Measurements from ENCODE around the gene HEATR3. TPM values are rescaled to one million over a fixed set of nuclear protein-coding genes. Genes with fewer than 3 reads are reported as not detected.
"Not testable (repeated sequence)": the region's sequence is repeated elsewhere in the genome, so short reads cannot be mapped to it uniquely, and the experiment has no call there.

Gene HEATR3
- total RNA-seq, 1 donor: 18.8 TPM

GRCh38 chr16:50120711-50121110 is 54.9 kb downstream of the HEATR3 start:
- TF ChIP-seq CTCF (IDR thresholded peaks at IDR 0.05; ENCODE audit: insufficient read depth, low read length): no peak
- DNase-seq (ENCODE audit: low read depth): no peak
- no peak overlapping the region for H3K4me3 ChIP-seq (ENCODE audit: low read depth, low read length)

GRCh38 chr16:50121278-50121677 is 55.5 kb downstream of the HEATR3 start:
- no peak for TF ChIP-seq CTCF (IDR thresholded peaks at IDR 0.05; ENCODE audit: insufficient read depth, low read length)
- no peak overlapping the region for H3K4me3 ChIP-seq (ENCODE audit: low read depth, low read length)
- DNase-seq (ENCODE audit: low read depth): no peak

DNA sequence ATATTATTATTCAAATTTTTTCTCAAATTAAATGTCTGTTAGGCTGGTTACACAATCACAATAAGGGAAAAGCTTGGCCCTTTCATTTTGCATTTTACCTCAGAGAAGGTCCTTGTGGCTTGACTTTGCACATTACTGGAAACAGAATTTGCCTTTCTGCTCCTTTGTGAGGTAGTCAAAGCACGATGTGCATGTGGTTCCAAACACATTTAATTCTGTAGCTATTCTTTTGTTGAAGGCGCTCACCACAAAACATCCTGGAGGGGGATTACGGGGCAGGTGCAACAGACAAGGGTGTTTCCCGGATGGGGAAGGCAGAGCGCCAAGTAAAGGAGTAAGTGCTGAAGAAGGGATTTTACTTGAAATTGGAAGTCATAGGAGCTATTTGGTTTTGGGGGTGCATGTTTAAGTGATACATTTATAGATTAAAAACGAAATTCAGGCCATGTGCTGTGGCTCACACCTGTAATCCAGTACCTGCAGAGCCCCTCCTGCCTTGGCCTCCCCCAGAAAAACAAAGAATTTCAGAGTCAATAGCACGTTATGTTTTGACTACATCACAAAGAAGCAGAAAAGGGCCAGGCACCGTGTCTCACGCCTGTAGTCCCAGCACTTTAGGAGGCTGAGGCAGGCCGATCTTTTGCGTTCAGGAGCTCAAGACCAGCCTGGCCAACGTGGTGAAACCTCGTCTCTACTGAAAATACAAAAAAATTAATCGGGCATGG is 56.1 kb downstream of the HEATR3 start:
- no peak overlapping the region for H3K4me3 ChIP-seq (ENCODE audit: low read depth, low read length)
- DNase-seq (ENCODE audit: low read depth): no peak
- no peak for TF ChIP-seq CTCF (IDR thresholded peaks at IDR 0.05; ENCODE audit: insufficient read depth, low read length)

- no peak for TF ChIP-seq CTCF (IDR thresholded peaks at IDR 0.05; ENCODE audit: insufficient read depth, low read length)
- no peak overlapping the region for H3K4me3 ChIP-seq (ENCODE audit: low read depth, low read length)
- no peak for DNase-seq (ENCODE audit: low read depth)
These were observed 57.6 kb downstream of the HEATR3 start for GRCh38 chr16:50123417-50123816.

DNA sequence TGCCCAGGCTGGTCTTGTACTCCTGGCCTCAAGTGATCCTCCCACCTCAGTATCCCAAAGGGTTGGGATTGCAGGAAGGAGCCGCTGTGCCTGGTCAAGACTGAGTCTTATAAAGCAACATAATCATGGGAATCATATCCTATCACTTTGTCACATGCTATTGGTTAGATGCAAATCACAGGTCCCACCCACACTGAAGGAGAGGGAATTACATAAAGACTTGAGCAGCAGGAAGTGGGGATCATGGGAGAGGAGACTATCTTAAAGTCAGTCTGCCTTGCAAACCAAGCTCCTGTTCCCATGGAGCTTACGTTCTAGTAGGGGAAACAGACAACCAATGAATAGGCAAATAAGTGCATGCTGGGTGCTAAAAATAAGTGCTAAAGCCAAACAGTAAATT is 59.0 kb downstream of the HEATR3 start:
- H3K4me3 ChIP-seq (ENCODE audit: low read depth, low read length): no peak overlapping the region
- no peak for TF ChIP-seq CTCF (IDR thresholded peaks at IDR 0.05; ENCODE audit: insufficient read depth, low read length)
- DNase-seq (ENCODE audit: low read depth): no peak

GRCh38 chr16:50126183-50126582 is 60.4 kb downstream of the HEATR3 start:
- no peak for TF ChIP-seq CTCF (IDR thresholded peaks at IDR 0.05; ENCODE audit: insufficient read depth, low read length)
- DNase-seq (ENCODE audit: low read depth): no peak
- no peak overlapping the region for H3K4me3 ChIP-seq (ENCODE audit: low read depth, low read length)

GRCh38 chr16:50132571-50132970 is 66.8 kb downstream of the HEATR3 start:
- not testable (repeated sequence) for DNase-seq (ENCODE audit: low read depth); H3K4me3 ChIP-seq (ENCODE audit: low read depth, low read length)

All from fibroblast of the aortic adventitia (primary cell).